K562 (cell line): ENCODE results near the gene TTC33. TPM values are rescaled to one million over a fixed set of nuclear protein-coding genes. Genes with fewer than 3 reads are reported as not detected.

Source experiments
- ATAC-seq: fragments of 200-7000 bp; cut with Tn5 transposase; 3 replicates; pipeline ENCODE4 v1.9.1; 2020; ENCODE audit warnings: moderate library complexity
- BruUV-seq: library from RNA; stranded (reverse); fragments of 400-500 nt; replicated peaks from 2 replicates; lab custom pipeline; 2021; lab: Mats Ljungman, UMichigan
- CTCF ChIA-PET: fragments of 300-600 bp; formaldehyde crosslinking; extraction: SDS; loops from one replicate; lab custom pipeline; 2021; ENCODE audit warnings: low intra/inter-chr PET ratio; lab: Yijun Ruan, JAX
- POLR2A ChIA-PET: fragments of 300-600, 350-650 bp; sonication (Branson Sonifier 250); formaldehyde crosslinking; extraction: SDS; loops from one replicate; lab custom pipeline; 2021; ENCODE audit warnings: antibody characterized with exemption, inconsistent platforms; lab: Yijun Ruan, JAX
- DNase-seq, 4 experiments: peaks; one replicate each; pipeline versions ENCODE4 v3.0.0 to v3.0.0-alpha.2; 2011 to 2018; ENCODE audit warnings: low spot score in 3 of 4, mixed read lengths in 3 of 4; ENCODE audit errors: extremely low read depth in 1 of 4
- FAIRE-seq: peaks from 2 replicates; lab custom pipeline; 2011; peaks lifted over from hg19 to GRCh38; lab: Jason Lieb, UNC
- H2AFZ ChIP-seq: 2 replicates; pipeline ENCODE4 v1.6.0; 2011; ENCODE audit warnings: low read depth, low read length, control low read depth, inconsistent platforms
- H3K27ac ChIP-seq: fragments of 200-600 bp; 3 replicates; pipeline ENCODE4 v1.8.0; 2011; ENCODE audit warnings: low read depth, mild to moderate bottlenecking, control low read depth, inconsistent platforms, low read length, moderate library complexity, mixed read lengths; ENCODE audit errors: extremely low read depth
- H3K27me3 ChIP-seq, 2 experiments: fragments of 300-600 bp in 1 of 2; 2 replicates in 1 of 2; 3 replicates in 1 of 2; pipeline versions ENCODE4 v1.6.0 to v1.8.0; 2011; ENCODE audit warnings: inconsistent platforms in 2 of 2, low read length in 2 of 2, mild to moderate bottlenecking in 1 of 2, mixed read lengths in 1 of 2, moderate library complexity in 1 of 2; ENCODE audit not compliant: control insufficient read depth in 2 of 2, insufficient read depth in 2 of 2
- H3K36me3 ChIP-seq: fragments of 300-600 bp; 3 replicates; pipeline ENCODE4 v1.8.0; 2011; ENCODE audit warnings: mild to moderate bottlenecking, low read length, inconsistent platforms; ENCODE audit not compliant: control insufficient read depth, insufficient read depth
- H3K4me1 ChIP-seq, 2 experiments: fragments of 200-600 bp in 1 of 2; replicated peaks in 1 of 2; 2 replicates in 1 of 2; 3 replicates in 1 of 2; pipeline versions ENCODE4 v1.5.1 to v1.8.0; 2011; ENCODE audit warnings: inconsistent platforms in 2 of 2, low read length in 2 of 2, mild to moderate bottlenecking in 1 of 2, mixed read lengths in 1 of 2, moderate library complexity in 1 of 2; ENCODE audit not compliant: control insufficient read depth in 2 of 2, insufficient read depth in 2 of 2
- H3K4me2 ChIP-seq: 2 replicates; pipeline ENCODE4 v1.6.1; 2011; ENCODE audit warnings: low read length, control low read depth, inconsistent platforms, mixed read lengths; ENCODE audit not compliant: insufficient read depth
- H3K4me3 ChIP-seq: fragments of 200-600 bp; sonication (generic), shearing (Covaris generic); 2 replicates; pipeline ENCODE4 v1.5.1; 2016; ENCODE audit warnings: control low read depth, inconsistent platforms
- H3K79me2 ChIP-seq: fragments of 200-600 bp; 3 replicates; pipeline ENCODE4 v1.8.0; 2011; ENCODE audit warnings: low read length, inconsistent platforms; ENCODE audit not compliant: control insufficient read depth, insufficient read depth
- H3K9ac ChIP-seq, 2 experiments: 2 replicates each; pipeline versions ENCODE4 v1.6.0 to v1.6.1; 2011; ENCODE audit warnings: low read depth in 2 of 2, low read length in 2 of 2, control low read depth in 1 of 2, inconsistent platforms in 1 of 2, mild to moderate bottlenecking in 1 of 2, mixed read lengths in 1 of 2; ENCODE audit not compliant: insufficient read depth in 1 of 2
- H3K9me1 ChIP-seq: one replicate; pipeline ENCODE4 v1.6.0; 2011; ENCODE audit warnings: inconsistent platforms, mild to moderate bottlenecking, low read length, moderate library complexity; ENCODE audit not compliant: control insufficient read depth, insufficient read depth
- H3K9me3 ChIP-seq: replicated peaks from 2 replicates; pipeline ENCODE4 v1.5.1; 2011; ENCODE audit warnings: low read depth, low read length, inconsistent platforms; ENCODE audit not compliant: control insufficient read depth, insufficient read depth
- H4K20me1 ChIP-seq: replicated peaks from 2 replicates; pipeline ENCODE4 v1.6.1; 2011; ENCODE audit warnings: low read length, inconsistent platforms, mixed read lengths; ENCODE audit not compliant: control insufficient read depth, insufficient read depth
- ELF2 ChIP-seq: fragments of 250-450 bp; sonication (Bioruptor Pico); IDR thresholded peaks from 2 replicates; pipeline ENCODE4 v1.5.0; 2021; ENCODE audit warnings: mild to moderate bottlenecking
- KLF1 ChIP-seq: fragments of 450-650 bp; IDR thresholded peaks from 2 replicates; pipeline ENCODE4 v1.6.1; 2016; ENCODE audit warnings: missing genetic modification characterization, missing compliant biosample characterization
- NFATC3 ChIP-seq: fragments of 450-650 bp; IDR thresholded peaks from 2 replicates; pipeline ENCODE4 v1.6.1; 2017; ENCODE audit warnings: mild to moderate bottlenecking
- SMAD4 ChIP-seq: fragments of 250-450 bp; sonication (Bioruptor Pico); conservative IDR thresholded peaks from 2 replicates; pipeline ENCODE4 v1.8.0; 2021; ENCODE audit warnings: inconsistent platforms, mild to moderate bottlenecking, moderate library complexity
- SP1 ChIP-seq: sonication (generic); formaldehyde crosslinking; IDR thresholded peaks from 2 replicates; pipeline ENCODE4 v1.8.1; 2022; ENCODE audit warnings: mild to moderate bottlenecking, missing genetic modification reagents
- TCFL5 ChIP-seq: fragments of 250-450 bp; sonication (Bioruptor Pico); conservative IDR thresholded peaks from 2 replicates; pipeline ENCODE4 v1.6.1; 2021; ENCODE audit warnings: mild to moderate bottlenecking, moderate library complexity, matching md5 sums
- U2AF2 ChIP-seq: fragments of 200-400 bp; formaldehyde crosslinking; optimal IDR thresholded peaks from 2 replicates; pipeline ENCODE3; 2017; ENCODE audit warnings: low read depth, mild to moderate bottlenecking, low read length
- ZNF586 ChIP-seq: fragments of 450-650 bp; formaldehyde crosslinking; conservative IDR thresholded peaks from 2 replicates; pipeline ENCODE4 v1.4.0; 2020; ENCODE audit warnings: mild to moderate bottlenecking, moderate library complexity
- ZNF644 ChIP-seq: fragments of 200-800 bp; sonication (Bioruptor generic); IDR thresholded peaks from 2 replicates; pipeline ENCODE4 v1.6.1; 2016; ENCODE audit warnings: low read depth, missing genetic modification characterization, missing compliant biosample characterization
- WGBS: fragments of 100-300 bp; shearing (Covaris generic); methylation state at CpG from one replicate; pipeline ENCODE4 v1.1.6; 2016; ENCODE audit warnings: low coverage, mixed read lengths; ENCODE audit not compliant: insufficient coverage; ENCODE audit errors: missing lambda C conversion rate; 5-methylcytosine and 5-hydroxymethylcytosine counted together
- in situ Hi-C: fragments of 300-500 bp; cut with MboI; formaldehyde crosslinking; loops from 4 replicates; pipeline ENCODE4 v1.15.0; 2018; ENCODE audit warnings: inconsistent platforms, mixed read lengths
- intact Hi-C: fragments of 100-400 bp; cut with micrococcal nuclease; formaldehyde crosslinking; loops from 2 replicates; pipeline ENCODE4 v1.14.2; 2022
- polyA plus RNA-seq, 8 experiments: library from polyadenylated mRNA; depleted of rRNA in 4 of 8; stranded (reverse) in 5 of 8; unstranded in 3 of 8; fragments of >200 nt; fragmentation: Nextera tagmentation in 2 of 8; fragmentation: Illumina TruSeq in 1 of 8; extraction: Ambion mirVana in 2 of 8; extraction: Trizol in 1 of 8; gene quantifications; 2 replicates each; pipeline versions ENCODE4 v1.2.1 to v1.2.3, GENCODE V29; 2011 to 2014; ENCODE audit warnings: inconsistent platforms in 1 of 8, missing spikeins in 1 of 8
- total RNA-seq, 7 experiments: library from RNA; depleted of rRNA in 6 of 7; stranded (reverse); fragments of >200 nt in 6 of 7; fragmentation: Illumina TruSeq in 2 of 7; extraction: Trizol in 2 of 7; gene quantifications; 2 replicates each; pipeline versions ENCODE4 v1.2.1 to v1.2.3, GENCODE V29; 2011 to 2021; ENCODE audit warnings: low replicate concordance in 1 of 7
- TF ChIP-seq, protein P1 (sequence below): fragments of 450-650 bp; IDR thresholded peaks from 2 replicates; pipeline ENCODE4 v1.6.1; 2016
- TF ChIP-seq, protein P2 (sequence below), 2 experiments: fragments of 450-650 bp in 1 of 2; sonication (generic) in 1 of 2; formaldehyde crosslinking; conservative IDR thresholded peaks; 2 replicates each; pipeline versions ENCODE4 v1.4.0 to v1.8.1; 2020 to 2022; ENCODE audit warnings: mild to moderate bottlenecking in 1 of 2, missing genetic modification reagents in 1 of 2
- TF ChIP-seq, protein P3 (sequence below), 2 experiments: IDR thresholded peaks in 1 of 2; conservative IDR thresholded peaks in 1 of 2; 2 replicates each; pipeline ENCODE4 v1.6.1; 2016; ENCODE audit warnings: low read depth in 2 of 2, mild to moderate bottlenecking in 1 of 2, missing compliant biosample characterization in 1 of 2, missing genetic modification characterization in 1 of 2, moderate library complexity in 1 of 2
- TF ChIP-seq, protein P4 (sequence below): fragments of 450-650 bp; IDR thresholded peaks from 2 replicates; pipeline ENCODE4 v1.7.0; 2016; ENCODE audit warnings: borderline replicate concordance

The TTC33 gene
- total and polyA plus RNA-seq, 9 of the 15 experiments (the other 6 are each of a cell fraction or from before 2014, with no cell fraction given) = 11.5 to 24.9 (median 21.1) TPM

DNA sequence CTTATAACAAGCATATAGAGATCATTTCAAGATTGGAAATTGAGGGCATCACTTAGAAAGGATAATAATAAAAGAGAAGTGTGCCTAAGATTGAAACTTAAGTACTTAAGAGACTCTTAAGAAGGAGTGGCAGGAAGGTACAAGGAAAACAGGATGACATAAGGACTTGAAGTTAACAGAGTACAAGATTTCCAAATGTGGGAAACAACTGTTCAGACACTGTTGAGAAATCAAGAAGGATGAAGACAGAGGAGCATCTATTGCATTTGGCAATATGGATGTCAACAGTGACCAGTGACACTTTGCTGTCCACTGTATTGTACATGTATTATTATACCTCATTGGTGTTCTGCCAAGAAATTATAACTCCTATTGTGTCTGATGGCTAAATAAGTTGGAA lies 233.8 kb downstream of the TTC33 start (continued):
- TF ChIP-seq, protein P1, sequence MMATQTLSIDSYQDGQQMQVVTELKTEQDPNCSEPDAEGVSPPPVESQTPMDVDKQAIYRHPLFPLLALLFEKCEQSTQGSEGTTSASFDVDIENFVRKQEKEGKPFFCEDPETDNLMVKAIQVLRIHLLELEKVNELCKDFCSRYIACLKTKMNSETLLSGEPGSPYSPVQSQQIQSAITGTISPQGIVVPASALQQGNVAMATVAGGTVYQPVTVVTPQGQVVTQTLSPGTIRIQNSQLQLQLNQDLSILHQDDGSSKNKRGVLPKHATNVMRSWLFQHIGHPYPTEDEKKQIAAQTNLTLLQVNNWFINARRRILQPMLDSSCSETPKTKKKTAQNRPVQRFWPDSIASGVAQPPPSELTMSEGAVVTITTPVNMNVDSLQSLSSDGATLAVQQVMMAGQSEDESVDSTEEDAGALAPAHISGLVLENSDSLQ = no peak

DNA sequence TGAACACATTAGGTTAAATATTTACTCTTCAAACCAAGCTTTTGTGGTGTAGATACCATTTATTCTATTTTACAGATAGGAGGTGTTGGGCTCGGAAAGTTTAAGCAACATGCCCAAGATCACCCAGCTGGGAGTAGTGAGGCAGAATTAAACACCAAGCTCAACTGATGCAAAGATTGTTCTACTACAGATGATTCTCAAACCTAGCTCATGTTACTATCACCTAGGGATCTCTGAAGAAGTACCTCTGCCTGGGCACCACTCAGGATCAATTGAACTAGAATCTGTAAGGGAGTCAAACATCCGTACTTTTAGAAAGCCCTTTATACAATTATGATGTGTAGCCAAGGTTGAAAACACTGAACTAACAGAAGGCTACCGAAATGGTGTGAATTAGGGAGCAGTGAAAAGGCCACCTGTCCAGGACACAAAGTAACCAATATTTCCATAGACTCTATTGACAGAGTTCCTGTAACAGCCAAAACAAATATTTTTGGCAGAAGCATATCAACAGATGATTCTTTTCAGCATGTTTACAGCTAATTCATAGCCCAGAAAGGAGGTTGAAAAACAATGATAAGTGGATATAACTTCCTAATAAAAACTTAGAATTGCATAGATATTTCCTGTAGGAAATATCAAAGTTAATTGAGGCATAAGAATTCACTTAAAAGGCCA lies 234.5 kb downstream of the TTC33 start:
- Histone ChIP-seq H4K20me1 (no peaks in the 10 kb centered on the region), H3K27me3 (no peaks in the 10 kb centered on the region), H3K4me3 (no peak overlapping the region), H3K79me2 (no peaks in the 10 kb centered on the region), H2AFZ (no peak overlapping the region), H3K9ac (no peak overlapping the region), H3K4me1 (no peaks in the 10 kb centered on the region), H3K4me2 (no peak overlapping the region), H3K9me3 (no peaks in the 10 kb centered on the region), H3K27ac (no peak overlapping the region), H3K9me1 (no peaks in the 10 kb centered on the region), H3K36me3 (no peaks in the 10 kb centered on the region)
- intact Hi-C loops = no loop called here
- ChIA-PET CTCF (no interaction called here), POLR2A (no interaction called here)
- BruUV-seq = no TSS peak
- no peak for FAIRE-seq
- ATAC-seq = no peak
- no peak for TF ChIP-seq ZNF644 (tag)
- TF ChIP-seq NFATC3 = no peak
- no peak for TF ChIP-seq ZNF586 (CRISPR knock-in tag)
- TF ChIP-seq KLF1 (tag) = no peak
- TF ChIP-seq, protein P2, sequence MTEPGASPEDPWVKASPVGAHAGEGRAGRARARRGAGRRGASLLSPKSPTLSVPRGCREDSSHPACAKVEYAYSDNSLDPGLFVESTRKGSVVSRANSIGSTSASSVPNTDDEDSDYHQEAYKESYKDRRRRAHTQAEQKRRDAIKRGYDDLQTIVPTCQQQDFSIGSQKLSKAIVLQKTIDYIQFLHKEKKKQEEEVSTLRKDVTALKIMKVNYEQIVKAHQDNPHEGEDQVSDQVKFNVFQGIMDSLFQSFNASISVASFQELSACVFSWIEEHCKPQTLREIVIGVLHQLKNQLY (CRISPR knock-in tag; conservative IDR thresholded peaks at IDR 0.05) = no peak
- no peak for TF ChIP-seq ELF2 (CRISPR knock-in tag)
- TF ChIP-seq, protein P3, sequence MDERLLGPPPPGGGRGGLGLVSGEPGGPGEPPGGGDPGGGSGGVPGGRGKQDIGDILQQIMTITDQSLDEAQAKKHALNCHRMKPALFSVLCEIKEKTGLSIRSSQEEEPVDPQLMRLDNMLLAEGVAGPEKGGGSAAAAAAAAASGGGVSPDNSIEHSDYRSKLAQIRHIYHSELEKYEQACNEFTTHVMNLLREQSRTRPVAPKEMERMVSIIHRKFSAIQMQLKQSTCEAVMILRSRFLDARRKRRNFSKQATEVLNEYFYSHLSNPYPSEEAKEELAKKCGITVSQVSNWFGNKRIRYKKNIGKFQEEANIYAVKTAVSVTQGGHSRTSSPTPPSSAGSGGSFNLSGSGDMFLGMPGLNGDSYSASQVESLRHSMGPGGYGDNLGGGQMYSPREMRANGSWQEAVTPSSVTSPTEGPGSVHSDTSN (CRISPR knock-in tag; IDR thresholded peaks at IDR 0.05; ENCODE audit: low read depth) = no peak
- TF ChIP-seq, protein P3 (tag; conservative IDR thresholded peaks at IDR 0.05; ENCODE audit: low read depth) = no peak
- TF ChIP-seq SMAD4 = no peak
- TF ChIP-seq, protein P4, sequence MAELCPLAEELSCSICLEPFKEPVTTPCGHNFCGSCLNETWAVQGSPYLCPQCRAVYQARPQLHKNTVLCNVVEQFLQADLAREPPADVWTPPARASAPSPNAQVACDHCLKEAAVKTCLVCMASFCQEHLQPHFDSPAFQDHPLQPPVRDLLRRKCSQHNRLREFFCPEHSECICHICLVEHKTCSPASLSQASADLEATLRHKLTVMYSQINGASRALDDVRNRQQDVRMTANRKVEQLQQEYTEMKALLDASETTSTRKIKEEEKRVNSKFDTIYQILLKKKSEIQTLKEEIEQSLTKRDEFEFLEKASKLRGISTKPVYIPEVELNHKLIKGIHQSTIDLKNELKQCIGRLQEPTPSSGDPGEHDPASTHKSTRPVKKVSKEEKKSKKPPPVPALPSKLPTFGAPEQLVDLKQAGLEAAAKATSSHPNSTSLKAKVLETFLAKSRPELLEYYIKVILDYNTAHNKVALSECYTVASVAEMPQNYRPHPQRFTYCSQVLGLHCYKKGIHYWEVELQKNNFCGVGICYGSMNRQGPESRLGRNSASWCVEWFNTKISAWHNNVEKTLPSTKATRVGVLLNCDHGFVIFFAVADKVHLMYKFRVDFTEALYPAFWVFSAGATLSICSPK = no peak
- TF ChIP-seq TCFL5 (CRISPR knock-in tag) = no peak
- no peak for TF ChIP-seq SP1 (CRISPR knock-in tag)
- no peak for TF ChIP-seq U2AF2
- in situ Hi-C loops = no loop called here
- no peak for DNase-seq
- 0% methylated on average over 3 of the region's 3 CpGs for WGBS
